Activated naive CD4-positive, alpha-beta T cell treated with Interleukin-2 at 50 U/mL for 16 hours (primary cell): ENCODE results near the gene GDF7.
A peak's percentile ranks its signal among the peaks of the same experiment; 100 is the strongest.

ENCODE experiments used
- DNase-seq: peaks from one replicate; pipeline ENCODE4 v3.0.0-alpha.2; 2020

Gene GDF7

DNA sequence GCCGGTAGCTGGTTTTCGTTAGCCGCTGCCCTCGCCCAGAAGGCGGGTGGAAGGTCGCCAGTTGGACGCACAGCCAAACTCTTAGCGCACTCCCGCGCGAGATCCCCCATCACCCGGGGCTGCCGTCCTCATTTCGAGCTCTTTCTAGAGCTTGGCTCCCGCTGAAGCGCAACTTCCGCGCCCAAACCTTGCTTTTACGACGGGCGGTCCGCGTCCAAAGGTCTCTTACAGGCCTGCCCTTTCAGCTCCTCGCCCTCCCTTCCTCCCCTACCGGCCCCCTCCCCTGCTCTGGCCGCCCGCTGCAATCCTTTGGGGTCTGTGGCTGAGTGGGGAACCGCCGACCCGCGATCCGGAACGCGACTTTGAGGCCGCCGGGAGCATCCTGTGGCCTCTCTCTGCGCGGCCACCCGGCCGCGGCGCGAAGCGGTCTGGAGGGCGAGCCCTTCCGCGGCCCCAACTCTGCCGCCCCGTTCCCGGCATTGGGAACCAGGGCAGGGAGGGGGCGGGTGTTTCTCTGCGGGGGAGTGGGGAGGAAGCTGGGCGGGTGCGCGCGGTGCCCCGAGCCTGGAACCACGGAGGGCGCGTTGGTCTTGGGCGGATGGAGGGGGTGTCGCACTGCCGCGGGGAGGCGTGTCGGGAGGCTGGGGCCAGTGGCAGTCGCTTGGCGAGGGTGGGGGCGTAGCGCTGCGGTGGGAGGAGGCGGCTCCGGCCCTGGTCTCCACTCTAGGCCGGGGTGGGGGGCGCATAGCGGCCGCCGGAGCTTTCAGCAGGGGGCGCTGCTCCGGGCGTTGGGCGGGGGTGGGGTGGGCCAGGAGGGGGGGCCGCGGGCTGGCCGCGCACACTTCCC is at the start of gene GDF7:
Gene GDF7 (plus strand): TSS at position 841 of the 847 bp plus-strand sequence. CDS start 96 bp downstream, outside the sequence.
- DNase-seq, result peak; percentile 32

DNA sequence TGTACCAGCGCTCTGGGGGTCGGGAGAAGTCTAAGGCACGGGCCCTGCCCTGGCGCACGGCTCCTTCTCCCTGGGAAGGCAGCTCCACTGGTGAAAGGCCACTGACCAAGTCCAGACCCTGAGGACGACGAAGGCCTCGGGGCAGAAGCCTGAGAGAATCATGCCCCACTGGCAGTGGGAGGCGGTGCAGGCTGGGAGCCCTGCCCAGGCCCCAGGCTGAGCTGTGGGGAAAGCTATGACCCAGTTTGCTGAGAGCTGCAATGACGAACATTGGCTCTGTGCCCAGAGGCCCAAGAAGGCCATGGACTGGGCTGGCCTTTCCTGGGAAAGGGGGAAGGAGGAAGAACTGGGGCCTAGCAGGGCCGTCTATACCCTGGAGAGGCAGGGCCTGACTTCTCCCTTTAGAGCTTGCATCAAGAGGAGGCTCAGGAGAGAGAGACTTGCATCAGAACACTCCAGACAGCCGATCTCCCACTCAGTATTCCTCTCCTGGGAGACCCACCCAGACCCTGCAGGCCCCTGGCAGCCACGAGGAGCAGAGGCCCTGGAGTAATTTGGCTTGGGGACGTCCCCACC is 49.0 kb upstream of the GDF7 start:
- no peak for DNase-seq

DNA sequence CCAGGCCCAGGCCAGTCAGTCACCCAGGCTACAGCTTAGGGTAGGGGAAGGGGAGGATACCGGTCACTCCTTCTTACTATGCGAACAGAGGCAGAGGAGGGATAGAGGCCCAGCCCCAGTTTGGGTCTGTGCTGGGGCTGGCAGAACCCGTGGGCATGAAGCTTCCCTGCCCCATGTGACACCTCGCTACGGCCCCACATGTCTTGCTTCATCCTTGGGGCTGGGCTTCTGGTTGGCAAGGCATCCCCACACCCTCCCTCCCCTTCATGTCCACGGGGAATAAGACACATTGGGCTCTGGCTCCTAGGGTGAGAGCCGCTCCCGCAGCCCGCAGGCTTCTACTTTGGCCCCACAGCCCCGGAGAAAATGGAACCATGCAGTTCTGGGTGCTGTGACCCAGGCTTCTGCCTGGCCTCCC is 48.5 kb upstream of the GDF7 start:
- no peak for DNase-seq

DNA sequence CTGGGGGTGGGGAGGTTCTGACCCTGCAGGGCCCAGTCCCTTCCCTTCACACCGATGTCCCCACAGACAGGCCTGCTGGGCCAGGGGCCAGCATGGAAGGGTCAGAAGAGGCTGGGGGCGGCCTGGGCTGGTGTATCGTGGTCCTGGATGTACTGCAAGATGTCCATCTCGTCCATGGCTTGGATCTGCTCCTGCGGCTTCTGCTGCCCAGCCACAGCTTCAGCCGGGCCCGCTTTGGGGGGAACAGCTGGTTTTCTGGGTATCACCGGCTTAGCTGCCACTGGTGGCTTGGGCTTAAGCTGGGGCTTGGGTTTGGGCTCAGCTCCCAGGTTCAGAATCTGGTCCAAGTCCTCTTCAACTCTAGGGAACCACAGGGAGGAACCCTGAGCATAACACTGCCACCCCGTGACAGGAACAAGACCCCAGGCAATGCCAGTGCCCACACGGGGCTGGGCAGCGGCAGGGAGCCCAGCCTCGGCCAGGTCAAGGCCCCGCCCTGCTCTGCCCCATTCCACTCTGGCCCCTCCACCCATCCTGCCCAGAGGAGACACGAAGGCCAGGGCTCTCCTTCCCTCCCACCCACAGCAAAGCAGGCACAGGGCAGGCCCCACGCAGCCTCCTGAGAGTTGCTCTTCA is 47.9 kb upstream of the GDF7 start:
- DNase-seq, result no peak

DNA sequence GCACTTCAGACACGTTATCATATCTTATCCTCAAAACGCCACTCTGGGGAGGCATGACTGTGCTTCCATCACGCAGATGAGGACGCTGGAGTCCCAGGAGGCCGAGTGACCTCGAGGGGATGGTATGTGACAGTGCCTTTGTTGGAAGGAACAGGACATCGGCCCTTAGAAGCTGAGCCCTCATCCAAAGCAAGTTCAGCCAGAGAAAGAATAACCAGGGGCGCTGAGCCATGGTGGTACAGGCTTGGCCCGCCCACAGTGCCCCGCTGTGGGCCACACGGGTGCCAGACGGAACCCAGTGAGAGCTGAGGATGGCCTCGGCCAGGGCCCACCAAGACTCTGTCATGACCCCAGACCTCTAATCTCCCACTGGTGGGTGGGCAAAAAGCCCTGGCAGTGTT is 47.3 kb upstream of the GDF7 start:
- no peak for DNase-seq

DNA sequence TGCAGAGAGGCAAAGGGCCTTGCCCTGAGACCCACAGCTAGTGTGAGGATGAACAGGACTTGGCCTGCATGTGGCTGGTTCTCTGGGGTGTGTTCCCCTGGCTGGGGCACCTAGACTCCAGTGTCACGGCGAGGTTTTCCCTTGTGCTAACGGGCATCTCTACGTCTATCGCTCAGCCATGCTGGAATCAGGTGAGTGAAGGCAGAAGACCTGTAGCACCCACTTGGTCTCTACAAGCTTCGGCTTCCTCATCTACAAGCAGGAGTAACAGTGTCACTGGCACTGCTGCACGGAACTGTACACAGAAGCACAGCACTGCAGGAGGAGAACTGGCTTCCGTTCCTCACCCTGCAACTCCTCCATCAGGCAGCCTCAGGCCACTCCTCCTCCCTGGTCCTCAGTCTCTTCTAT is 46.7 kb upstream of the GDF7 start:
- DNase-seq, result no peak

DNA sequence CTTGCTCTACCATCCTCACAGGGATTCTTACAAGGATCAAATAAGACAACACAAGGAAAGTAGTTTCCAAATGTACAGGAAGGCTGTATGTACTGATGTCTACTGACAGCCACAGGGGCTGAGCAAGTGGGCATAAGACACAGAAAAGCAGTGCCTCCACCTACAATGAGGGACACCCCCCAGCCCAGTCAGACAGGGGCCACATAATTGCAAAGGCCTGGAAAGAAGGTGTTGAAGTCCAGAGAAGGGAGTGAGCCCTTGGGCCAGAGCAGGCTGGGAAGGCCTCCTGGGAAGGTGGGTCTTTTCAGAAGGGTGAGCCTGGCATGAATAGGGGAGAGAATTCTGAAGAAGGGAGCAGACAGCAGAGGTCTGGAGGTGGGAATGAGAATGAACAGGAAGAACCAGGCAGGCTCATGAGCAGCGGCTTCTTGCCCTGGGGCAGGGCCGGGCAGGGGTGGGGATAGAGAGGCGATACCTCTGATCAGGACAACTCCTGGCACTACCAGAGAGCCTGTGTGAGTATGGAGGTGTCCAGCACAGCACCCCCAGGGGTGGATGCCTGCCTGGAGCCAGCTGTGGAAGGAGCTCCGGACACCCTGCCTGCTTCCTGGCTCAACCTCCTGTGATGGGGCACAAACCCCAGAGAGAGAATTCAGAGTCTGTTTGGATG is 46.1 kb upstream of the GDF7 start:
- no peak for DNase-seq

DNA sequence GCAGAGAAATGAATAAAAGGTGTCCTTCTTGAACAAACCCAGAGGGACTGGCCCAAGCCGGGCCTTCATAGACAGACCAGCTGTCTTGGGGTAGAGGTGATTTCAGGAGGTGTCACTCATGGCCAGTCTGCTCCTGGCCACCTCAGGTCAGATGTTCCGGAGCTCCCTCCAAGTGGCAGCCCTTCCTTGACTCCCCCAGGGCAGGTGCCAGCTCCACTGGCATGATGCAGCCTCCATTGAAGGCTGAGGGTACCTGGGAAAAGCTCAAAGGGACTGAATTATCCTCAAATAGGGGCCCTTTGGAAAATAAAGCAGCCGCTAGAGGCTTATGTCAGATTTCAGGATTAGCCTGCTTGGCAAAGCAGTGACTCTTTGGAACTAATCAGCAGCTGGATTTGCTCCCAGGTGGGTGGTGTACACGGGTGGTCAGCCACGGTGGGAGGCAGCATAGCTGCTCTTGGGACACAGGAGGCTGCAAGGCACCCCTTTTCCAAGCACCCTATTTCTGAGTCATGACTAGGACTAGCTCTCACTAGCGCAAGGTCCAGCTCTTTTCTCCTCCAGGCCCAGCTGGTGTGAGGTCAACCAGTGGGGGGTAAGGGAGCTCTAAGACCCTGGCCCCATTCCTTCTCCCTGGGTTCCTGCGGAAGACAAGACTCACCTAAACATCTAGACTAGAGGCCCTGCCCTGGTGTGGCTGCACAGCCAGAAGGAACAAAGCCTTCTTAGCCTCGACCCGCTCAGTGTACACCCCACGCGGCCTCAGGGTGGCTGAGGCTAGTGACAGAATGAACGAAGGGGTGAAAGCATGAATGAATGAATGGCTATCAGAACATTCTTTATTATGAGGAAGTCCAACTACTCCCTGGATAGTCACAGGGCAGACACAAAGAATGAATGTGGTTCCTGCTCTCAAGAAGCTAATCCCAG is 45.3 kb upstream of the GDF7 start:
- no peak for DNase-seq

DNA sequence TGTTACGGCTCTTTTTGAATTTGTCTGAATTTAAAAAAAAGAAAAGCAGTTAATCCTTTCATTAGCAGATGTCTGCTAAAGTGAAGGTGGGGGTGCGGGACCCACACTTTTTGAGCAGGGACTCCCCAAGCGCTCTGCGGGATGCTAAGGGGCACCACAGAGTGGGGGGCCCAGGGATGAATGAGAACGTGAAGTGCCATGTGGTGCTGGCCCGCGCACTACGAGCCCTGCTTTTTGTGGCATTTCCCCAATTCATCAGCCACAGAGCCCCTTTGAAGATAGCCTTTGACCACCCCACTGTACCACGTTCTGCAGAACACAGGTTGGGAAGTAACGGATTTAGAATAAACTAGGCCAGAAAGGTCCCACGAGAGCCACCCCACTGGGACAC is 44.7 kb upstream of the GDF7 start:
- no peak for DNase-seq

DNA sequence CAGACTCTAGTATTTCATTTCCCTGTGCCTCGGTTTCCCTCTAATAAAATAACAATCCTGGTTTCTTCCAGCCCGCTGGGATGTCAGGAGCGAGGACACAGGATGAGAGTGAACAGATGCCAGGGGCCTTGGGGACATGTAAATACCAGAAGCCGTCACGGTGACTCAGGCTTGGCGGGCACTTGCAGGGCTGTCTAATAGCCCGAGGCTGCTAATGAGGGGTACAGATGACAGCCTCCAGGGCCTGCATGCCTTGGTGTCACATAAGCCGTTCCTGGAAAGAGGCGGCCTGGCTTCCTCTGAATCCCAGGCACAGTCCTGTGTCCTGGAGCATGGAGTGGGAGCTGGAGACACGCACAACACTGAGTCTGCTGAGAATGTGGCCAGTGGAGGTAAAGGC is 44.2 kb upstream of the GDF7 start:
- no peak for DNase-seq

DNA sequence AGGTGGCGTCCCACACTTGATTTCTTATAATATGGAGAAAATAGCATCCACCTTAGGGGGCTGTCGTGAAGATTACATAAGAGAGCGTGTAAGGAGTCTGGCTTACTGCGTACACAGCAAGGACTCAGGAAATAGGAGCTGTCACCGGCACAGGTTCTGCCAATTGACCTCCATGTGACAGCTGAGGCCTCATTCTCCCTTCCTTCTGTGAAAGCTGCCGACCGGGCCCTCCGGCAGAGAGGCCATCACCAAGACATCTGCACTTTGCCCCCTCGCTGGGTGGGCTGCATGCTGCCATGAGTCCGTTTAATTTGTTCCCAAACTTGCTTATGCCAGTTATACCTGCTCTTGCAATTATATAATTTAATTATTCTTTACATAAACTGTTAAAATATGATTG is 43.7 kb upstream of the GDF7 start:
- no peak for DNase-seq

DNA sequence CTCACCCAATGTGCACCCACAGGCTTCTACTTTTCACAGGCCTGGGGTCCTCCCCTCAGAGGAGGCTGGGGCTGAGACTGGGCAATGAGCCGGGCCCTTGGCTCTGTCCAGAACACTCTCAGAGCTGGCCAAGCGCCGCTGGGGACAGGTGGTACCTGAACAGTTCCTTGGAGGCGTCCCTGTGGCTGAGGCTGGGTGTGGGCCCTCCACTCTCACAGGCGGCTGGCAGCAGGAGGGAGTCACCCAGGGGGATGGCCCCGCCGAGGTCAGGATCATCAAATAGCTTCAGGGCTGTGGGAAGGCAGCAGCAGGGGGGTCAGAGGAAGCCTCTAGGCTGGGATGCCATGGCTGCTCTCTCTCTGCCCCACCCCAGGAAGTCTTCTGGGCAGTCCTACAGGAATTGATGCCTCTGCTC is 43.2 kb upstream of the GDF7 start:
- DNase-seq, result no peak

DNA sequence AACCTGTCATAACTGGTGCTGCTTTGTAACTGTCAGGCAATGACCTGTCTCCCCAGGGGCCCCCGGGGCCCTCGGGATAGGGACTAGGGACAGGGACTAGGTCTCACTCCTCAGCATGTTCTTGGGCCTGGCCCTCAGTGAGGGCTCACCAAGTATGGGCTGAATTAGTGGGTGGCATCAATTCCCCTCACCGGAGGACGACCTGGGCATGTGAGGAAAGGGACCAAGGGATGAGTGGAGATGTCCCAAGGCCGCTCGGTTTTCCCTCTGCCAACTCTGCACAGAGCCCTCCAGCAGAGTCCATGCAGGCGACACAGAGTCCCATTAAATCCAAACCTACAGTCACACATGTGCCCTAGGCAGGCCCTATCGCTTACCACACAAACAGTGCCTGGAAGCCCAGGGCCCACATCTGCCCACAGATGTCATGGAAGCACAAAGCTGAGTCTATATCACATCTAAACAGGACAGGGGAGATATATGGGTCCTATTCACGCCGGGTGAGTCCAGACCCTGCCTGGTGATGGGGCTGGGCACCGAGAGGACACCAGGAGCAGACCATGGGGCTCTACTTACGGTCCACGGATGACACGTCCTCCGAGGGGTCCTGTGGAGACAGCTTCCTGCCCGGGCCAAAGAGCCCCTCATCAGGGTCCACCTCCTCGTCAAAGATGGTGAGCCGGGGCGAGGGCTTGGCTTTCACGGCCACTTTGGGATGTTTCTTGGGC is 42.6 kb upstream of the GDF7 start:
- no peak for DNase-seq

DNA sequence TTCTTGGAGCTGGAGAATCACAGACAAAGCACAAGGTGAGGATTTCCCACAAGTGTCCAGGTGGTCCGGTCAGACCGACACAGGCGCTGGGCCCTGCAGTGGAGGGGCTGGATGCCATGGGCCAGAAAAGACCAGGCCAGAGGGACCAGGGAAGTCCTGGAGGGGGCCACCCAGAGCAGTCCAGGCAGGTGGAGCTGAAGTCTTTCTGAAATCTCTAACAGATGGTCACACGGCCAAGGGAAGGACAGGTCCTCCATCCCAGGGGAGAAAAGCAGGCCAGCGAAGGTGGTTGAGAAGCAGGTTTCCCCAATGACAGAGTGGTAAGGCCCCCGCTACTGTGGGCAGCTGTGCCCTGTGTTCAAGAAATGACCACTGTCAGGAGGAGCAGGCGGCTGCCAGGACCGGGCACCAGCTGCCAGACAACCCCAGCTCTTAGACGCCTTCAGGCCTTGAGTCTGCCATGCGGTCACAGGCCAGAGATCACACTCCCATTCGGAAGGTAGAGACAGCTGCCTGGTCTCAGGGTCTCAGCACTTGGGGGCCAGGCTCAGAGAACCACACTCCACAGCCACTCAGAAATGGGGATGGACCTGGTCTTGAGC is 42.0 kb upstream of the GDF7 start:
- DNase-seq, result no peak

DNA sequence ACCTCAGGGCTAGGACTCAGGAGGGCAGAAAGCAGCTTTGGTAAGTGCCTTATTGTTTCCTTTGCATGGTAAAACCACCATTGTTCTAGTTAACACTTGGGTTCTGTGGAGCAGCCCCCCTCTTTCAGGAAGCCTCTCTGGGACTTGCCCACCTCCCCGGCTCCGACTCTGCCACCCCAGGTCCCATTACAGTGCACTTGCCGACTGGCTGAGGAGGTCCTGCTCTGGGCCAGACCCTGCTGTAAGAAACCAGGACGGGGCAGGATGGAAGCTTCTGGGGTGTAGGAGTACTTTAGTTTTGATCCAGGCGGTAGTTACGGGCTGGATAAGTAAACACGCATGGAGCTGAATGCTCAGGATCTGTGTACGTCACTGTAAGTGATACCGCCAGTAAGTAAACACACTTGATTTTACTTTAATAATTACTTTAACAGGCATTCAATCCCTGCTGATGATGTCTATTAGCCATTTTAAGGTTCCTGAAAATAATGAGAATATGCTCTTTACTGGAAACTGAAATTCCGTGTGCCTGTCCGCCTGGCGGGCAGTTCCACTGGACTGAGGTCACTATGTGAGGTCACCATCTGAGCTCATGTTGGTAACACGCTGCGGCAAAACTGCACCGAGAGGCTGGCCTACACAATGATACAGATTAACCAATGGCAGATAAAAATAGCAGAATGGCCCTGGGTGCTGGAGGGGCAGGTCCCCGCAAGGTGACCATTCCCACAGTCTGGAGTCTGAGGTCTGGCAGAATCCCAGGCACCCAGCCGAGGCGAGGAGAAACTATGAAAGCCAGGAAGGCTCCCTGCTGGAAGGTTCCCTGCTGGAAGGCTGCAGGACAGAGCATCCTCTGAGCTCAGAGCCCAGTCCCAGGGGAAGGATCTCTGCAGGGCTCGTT is 41.2 kb upstream of the GDF7 start:
- DNase-seq, result no peak

DNA sequence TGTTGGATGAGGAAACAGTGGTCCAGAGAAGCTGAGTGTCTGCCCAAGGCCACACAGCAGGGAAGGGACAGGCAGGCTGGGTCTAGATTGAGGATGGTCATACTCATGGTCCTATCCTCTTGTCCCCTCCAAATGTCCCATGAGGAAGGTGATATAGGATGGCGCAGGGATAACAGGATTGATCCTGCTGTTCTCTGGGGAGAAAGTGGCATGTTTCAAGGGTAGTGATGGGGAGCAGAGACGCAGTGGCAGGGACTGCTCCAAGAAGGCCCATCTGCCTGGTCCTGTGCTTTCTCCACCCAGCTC is 40.6 kb upstream of the GDF7 start:
- DNase-seq, result no peak

DNA sequence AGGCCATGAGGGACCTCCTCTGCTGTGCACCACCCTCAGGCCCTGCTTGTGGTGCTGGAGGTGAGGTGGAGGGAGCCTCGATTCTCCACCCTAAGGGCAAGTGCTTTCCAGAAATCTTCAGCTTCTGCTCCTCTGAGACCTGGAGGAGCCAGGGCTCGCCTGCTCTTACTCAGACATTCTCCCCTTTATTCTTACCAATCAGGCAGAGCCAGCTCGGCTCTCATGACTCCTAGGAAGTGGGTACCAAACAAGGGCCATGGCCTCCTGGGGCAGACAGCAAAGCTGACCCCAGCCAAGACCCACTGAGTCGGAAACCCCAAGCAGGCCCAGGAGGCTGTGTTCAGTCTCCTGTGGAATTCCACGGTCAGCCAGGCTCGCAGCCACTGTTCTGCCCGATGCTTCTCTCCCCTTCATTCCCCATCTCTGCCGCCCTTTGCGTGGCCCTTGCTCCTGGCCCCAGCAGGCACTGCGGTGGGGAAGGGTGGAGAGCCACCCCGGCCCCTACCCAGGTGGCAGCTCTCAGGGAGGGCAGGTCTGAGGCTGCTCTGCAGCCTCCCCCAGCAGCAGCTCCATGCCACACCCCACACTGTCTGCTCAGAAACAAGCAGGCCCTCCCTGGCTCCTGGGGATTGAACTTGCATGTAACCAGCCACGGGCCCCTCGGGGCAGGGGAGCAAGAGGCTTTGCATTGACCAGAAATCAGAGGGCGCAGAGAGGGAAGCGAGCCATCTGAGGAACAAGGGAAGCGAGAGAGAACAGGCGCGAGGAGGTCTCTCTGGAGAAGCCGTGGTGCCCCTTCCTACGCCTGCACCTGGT is 40.0 kb upstream of the GDF7 start:
- DNase-seq, result no peak

DNA sequence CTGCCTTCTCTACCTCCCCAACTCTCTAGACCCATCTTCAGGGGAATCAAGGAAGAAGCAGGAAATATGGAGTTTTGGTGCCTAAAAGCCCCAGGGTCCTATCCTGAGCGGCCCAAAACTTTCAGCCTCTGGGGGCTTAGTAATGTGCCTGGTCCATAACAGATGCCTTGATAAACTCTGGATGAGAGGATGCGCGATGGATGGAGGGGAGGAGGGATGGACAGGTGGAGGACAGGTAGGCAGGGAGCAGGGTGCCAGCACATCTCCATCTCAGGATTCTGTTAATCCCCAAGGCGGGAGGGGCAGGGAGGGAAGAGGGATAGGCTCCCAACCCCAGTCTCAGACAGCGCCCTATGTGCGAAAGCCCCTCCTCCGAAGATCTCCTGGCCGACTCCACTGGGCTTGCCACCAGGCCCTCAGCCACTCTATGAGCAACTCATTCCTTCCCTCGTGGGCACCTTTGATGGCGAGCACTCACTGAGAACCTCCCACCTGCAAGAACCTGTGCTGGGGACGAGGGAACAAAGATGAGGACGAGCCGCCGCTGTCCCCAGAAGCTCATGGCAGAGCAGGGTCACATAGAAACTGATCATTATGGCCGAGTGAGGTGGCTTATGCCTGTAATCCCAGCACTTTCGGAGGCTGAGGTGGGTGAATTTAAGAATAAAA is 39.1 kb upstream of the GDF7 start:
- DNase-seq, result no peak

DNA sequence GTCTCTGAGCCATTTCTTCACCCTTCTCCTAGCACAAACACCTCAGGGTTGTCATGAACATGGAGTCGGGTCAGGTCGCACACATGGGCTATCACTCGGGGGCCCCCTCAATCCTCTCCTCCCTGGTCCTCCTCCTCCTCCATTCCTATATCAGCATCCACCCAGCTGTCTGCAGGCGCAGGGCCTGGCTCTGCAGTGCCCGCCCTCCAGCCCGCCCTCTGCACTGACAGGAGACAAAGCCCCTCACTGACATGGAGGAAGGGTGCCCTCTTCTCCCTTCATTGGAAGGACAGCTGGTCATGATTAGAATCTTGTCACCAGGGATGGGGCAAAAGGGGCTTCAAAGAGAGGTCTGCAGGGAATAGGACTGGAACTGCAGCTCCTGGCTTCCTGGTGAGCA is 37.8 kb upstream of the GDF7 start:
- DNase-seq, result no peak
